Loucy (cell line): ENCODE results near the gene SNX5.

ENCODE experiments used
- H2AFZ ChIP-seq: fragments of 200-600 bp; sonication (generic); 2 replicates; pipeline ENCODE4 v1.6.0; 2016; ENCODE audit warnings: antibody characterized with exemption, mild to moderate bottlenecking, low read length, moderate library complexity
- H3F3A ChIP-seq: fragments of 200-600 bp; 2 replicates; pipeline ENCODE4 v1.6.0; 2016; ENCODE audit warnings: antibody characterized with exemption, low read depth, mild to moderate bottlenecking
- H3K27me3 ChIP-seq: fragments of 200-600 bp; sonication (generic); 2 replicates; pipeline ENCODE4 v1.6.1; 2014; ENCODE audit warnings: low read length, mild to moderate bottlenecking; ENCODE audit not compliant: insufficient read depth, poor library complexity, severe bottlenecking
- H3K36me3 ChIP-seq: fragments of 200-600 bp; sonication (generic); 2 replicates; pipeline ENCODE4 v1.6.1; 2016; ENCODE audit warnings: low read length; ENCODE audit not compliant: insufficient read depth
- H3K4me1 ChIP-seq: fragments of 200-600 bp; sonication (generic); 2 replicates; pipeline ENCODE4 v1.5.1; 2014; ENCODE audit warnings: low read length, mild to moderate bottlenecking; ENCODE audit not compliant: insufficient read depth, poor library complexity, severe bottlenecking
- H3K4me2 ChIP-seq: fragments of 200-600 bp; sonication (generic); 2 replicates; pipeline ENCODE4 v1.6.0; 2014; ENCODE audit warnings: antibody characterized with exemption, low read length, low read depth, mild to moderate bottlenecking; ENCODE audit not compliant: poor library complexity, severe bottlenecking
- H3K4me3 ChIP-seq: fragments of 200-600 bp; sonication (generic); 2 replicates; pipeline ENCODE4 v1.5.1; 2014; ENCODE audit warnings: low read length, mild to moderate bottlenecking, mixed read lengths; ENCODE audit not compliant: poor library complexity, severe bottlenecking
- H3K79me2 ChIP-seq: fragments of 200-600 bp; sonication (generic); 2 replicates; pipeline ENCODE4 v1.6.1; 2014; ENCODE audit warnings: low read length; ENCODE audit not compliant: insufficient read depth
- H3K9ac ChIP-seq: fragments of 200-600 bp; sonication (generic); 2 replicates; pipeline ENCODE4 v1.6.0; 2014; ENCODE audit warnings: mild to moderate bottlenecking, low read depth, low read length, moderate library complexity; ENCODE audit not compliant: poor library complexity, severe bottlenecking
- H3K9me2 ChIP-seq: fragments of 200-600 bp; sonication (generic); replicated peaks from 2 replicates; pipeline ENCODE4 v1.6.1; 2016; ENCODE audit warnings: low read depth, low read length, mixed read lengths
- H3K9me3 ChIP-seq: fragments of 200-600 bp; sonication (generic); 2 replicates; pipeline ENCODE4 v1.6.1; 2014; ENCODE audit warnings: mild to moderate bottlenecking, antibody characterized with exemption, low read length, low read depth; ENCODE audit not compliant: insufficient read depth
- H4K20me1 ChIP-seq: fragments of 200-600 bp; sonication (generic); 2 replicates; pipeline ENCODE4 v1.6.0; 2014; ENCODE audit warnings: antibody characterized with exemption, low read length, mild to moderate bottlenecking; ENCODE audit not compliant: insufficient read depth, poor library complexity, severe bottlenecking
- EZH2phosphoT487 ChIP-seq: fragments of 200-600 bp; IDR thresholded peaks from 2 replicates; pipeline ENCODE4 v1.6.1; 2018; ENCODE audit warnings: antibody characterized with exemption, mild to moderate bottlenecking, moderate library complexity, borderline replicate concordance
- TF ChIP-seq, protein P1 (sequence below): fragments of 200-600 bp; sonication (generic); conservative IDR thresholded peaks from 2 replicates; pipeline ENCODE4 v1.5.1; 2014; ENCODE audit warnings: mild to moderate bottlenecking, antibody characterized with exemption, low read length

The SNX5 gene

DNA sequence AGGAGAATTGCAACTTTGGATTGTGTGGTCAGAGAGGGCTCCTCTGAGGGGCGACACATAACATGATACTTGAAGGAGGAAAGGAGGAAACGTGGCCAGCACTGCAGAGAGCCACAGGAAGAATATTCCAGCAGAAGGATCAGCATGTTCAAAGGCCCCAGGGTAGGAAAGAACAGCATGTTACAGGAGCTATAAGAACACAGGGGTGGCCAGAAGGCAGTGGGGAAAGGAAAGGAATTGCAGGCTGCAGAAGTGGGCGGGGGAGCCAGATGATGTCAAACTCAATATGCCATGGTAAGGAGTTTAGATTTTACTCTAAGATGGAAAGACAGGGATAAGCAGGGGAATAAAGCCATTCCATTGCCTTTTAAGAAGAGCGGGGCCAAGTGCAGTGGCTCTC is 31.0 kb upstream of the SNX5 start:
- Histone ChIP-seq H3K27me3 (no peaks in the 10 kb centered on the region), H3K9me2 (no peaks in the 10 kb centered on the region), H3K4me3 (no peak overlapping the region), H3K4me2 (no peak overlapping the region), H3K9me3 (no peaks in the 10 kb centered on the region), H3K36me3 (no peaks in the 10 kb centered on the region), H2AFZ (no peak overlapping the region), H3K4me1 (no peaks in the 10 kb centered on the region), H3K79me2 (no peaks in the 10 kb centered on the region), H3F3A (no peaks in the 10 kb centered on the region), H3K9ac (no peak overlapping the region), H4K20me1 (no peaks in the 10 kb centered on the region)
- TF ChIP-seq, protein P1, sequence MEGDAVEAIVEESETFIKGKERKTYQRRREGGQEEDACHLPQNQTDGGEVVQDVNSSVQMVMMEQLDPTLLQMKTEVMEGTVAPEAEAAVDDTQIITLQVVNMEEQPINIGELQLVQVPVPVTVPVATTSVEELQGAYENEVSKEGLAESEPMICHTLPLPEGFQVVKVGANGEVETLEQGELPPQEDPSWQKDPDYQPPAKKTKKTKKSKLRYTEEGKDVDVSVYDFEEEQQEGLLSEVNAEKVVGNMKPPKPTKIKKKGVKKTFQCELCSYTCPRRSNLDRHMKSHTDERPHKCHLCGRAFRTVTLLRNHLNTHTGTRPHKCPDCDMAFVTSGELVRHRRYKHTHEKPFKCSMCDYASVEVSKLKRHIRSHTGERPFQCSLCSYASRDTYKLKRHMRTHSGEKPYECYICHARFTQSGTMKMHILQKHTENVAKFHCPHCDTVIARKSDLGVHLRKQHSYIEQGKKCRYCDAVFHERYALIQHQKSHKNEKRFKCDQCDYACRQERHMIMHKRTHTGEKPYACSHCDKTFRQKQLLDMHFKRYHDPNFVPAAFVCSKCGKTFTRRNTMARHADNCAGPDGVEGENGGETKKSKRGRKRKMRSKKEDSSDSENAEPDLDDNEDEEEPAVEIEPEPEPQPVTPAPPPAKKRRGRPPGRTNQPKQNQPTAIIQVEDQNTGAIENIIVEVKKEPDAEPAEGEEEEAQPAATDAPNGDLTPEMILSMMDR = no peak

DNA sequence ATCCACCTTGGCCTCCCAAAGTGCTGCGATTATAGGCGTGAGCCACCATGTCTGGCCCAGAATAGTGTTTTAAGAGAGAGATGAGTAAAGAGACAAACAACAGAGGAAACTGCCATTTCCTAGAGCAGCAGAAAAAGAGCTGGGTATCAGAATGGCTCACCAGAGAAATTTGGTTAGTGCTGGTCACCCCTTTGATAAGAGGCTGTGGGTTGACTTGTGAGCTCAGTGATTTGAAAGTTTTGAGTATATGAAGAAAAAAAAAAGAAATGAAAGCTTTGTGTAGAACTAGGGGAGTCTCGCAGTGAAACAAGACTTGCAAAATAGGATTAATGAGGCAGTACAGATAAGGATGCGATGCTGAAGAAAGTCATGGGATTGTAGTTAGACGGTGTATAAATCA is 29.9 kb upstream of the SNX5 start:
- Histone ChIP-seq H3K4me3 (no peak overlapping the region), H3K27me3 (no peaks in the 10 kb centered on the region), H2AFZ (no peak overlapping the region), H4K20me1 (no peaks in the 10 kb centered on the region), H3K4me1 (no peaks in the 10 kb centered on the region), H3K4me2 (no peak overlapping the region), H3K9me3 (no peaks in the 10 kb centered on the region), H3K36me3 (no peaks in the 10 kb centered on the region), H3F3A (no peaks in the 10 kb centered on the region), H3K79me2 (no peaks in the 10 kb centered on the region), H3K9me2 (no peaks in the 10 kb centered on the region), H3K9ac (no peak overlapping the region)
- TF ChIP-seq, protein P1 = no peak
- no peak for TF ChIP-seq EZH2phosphoT487

DNA sequence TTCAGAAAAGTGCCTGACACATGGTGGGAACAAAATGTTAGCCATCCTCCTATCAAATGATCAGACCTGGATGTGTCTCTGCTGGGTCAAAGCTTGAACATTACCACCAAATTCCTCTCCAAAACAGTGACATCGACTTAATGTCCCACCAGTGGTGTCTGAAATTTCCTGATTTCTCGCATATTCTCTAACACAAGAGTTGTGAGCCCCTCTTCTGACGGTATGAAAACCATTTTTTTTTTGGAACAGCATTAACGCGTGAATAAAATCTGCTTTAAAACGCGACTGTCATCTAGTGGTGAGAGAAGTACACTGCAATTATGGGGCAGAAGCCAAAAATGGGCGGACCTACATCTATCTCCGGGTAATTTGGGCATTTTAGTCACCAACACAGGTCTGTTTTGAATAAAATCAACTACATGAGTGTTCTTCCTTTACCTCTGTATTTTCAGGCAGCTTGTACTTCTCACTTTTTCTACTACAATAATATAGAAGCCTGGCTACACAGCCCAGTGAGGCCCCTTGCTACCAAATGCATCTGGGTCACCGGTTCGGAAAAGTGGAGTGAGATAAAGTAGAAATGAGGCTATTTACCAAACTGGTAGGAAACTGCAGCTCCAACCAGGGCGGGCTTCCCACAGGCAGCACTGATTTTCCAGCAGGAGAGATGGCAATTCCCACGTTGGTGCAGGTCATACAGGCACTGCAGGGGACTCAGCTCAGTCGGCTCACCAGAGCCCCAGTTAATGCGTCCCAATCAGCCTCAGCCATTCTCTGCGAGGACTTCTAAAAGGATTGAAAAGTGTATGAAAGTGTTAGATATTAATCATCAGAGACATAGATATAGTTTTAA is 27.6 kb upstream of the SNX5 start:
- H3K4me2 ChIP-seq = peak overlapping the region; percentile 21
- no peaks in the 10 kb centered on the region for H3K9me3 ChIP-seq
- H4K20me1 ChIP-seq = no peaks in the 10 kb centered on the region
- H3K9me2 ChIP-seq = no peaks in the 10 kb centered on the region
- no peaks in the 10 kb centered on the region for H3K79me2 ChIP-seq
- H3K9ac ChIP-seq = no peak overlapping the region
- H3K4me1 ChIP-seq = no peaks in the 10 kb centered on the region
- no peaks in the 10 kb centered on the region for H3F3A ChIP-seq
- no peaks in the 10 kb centered on the region for H3K27me3 ChIP-seq
- no peak for TF ChIP-seq EZH2phosphoT487
- TF ChIP-seq, protein P1 = peak; percentile 98
- peak overlapping the region; percentile 76 for H2AFZ ChIP-seq
- H3K36me3 ChIP-seq = no peaks in the 10 kb centered on the region
- no peak overlapping the region for H3K4me3 ChIP-seq
